ENCODE results near the gene ID2.
A peak's percentile ranks its signal among the peaks of the same experiment; 100 is the strongest.

ID2 gene

DNA sequence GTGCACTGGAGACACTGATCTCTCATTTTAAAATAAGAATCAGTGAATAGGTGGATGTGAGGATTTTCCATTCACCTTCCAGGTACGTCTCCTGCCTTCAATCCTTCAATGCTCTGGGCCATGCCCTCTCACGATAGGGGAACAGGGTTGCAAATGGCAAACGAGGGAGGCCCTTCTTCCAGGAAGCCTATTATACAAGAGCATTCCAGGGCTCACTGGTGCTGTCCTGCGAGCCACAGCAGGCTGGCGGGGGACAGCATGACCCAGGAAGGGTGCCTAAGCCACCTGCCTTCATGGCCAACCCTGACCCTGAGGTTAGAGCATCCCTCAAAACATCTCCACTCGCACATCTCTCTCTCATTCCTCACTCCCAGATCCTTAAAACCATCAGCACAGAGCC lies 20.6 kb upstream of the ID2 start:
- TF ChIP-seq Cebpa-rat (IDR thresholded peaks at IDR 0.05), result no peak
- H4K20me1 ChIP-seq, result no peaks in the 10 kb centered on the region
- H3K4me1 ChIP-seq, result peaks cover 28 to 72% (median 60%) of the 10 kb centered on the region in 10 experiments
- no peak overlapping the region for H3K4me2 ChIP-seq
- H3K4me3 ChIP-seq, result no peak overlapping the region
- H3K36me3 ChIP-seq, result no peaks in the 10 kb centered on the region
- H3K27me3 ChIP-seq, result peaks cover 0 to 6% (median 0%) of the 10 kb centered on the region in 11 experiments; a peak in 3 of 22 replicates
- no peak overlapping the region for H3K27ac ChIP-seq
- H3K9me3 ChIP-seq (replicated peaks in 1 of 11), result no peaks in the 10 kb centered on the region; a peak in 1 of 22 replicates
- H3K9ac ChIP-seq, result no peak overlapping the region

DNA sequence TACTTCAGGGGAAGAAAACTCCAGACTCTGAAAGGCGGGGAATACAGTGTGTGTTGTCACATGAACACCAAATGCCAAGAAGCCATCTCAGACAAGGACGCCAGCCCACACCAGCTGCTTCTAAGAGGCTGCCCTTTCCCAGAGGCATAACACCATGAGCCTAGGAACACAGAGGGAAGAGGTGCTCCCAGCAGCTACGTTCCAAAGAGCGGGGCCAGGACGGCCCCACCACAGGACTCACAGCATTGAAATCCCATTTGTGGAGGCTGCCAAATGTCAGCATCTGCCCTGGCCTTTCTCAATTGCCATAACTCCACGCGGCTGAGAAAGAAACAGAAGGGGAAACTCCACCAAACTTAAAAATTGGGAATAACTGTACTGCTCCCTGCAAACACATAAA lies 20.1 kb upstream of the ID2 start:
- no peak for TF ChIP-seq Cebpa-rat (IDR thresholded peaks at IDR 0.05)
- H3K4me3 ChIP-seq, result no peak overlapping the region
- peaks cover 0 to 6% (median 0%) of the 10 kb centered on the region in 11 experiments; a peak in 3 of 22 replicates for H3K27me3 ChIP-seq
- H4K20me1 ChIP-seq, result no peaks in the 10 kb centered on the region
- H3K9me3 ChIP-seq (replicated peaks in 1 of 11), result no peaks in the 10 kb centered on the region; a peak in 1 of 22 replicates
- H3K4me1 ChIP-seq, result peaks cover 28 to 67% (median 55%) of the 10 kb centered on the region in 10 experiments
- no peak overlapping the region for H3K9ac ChIP-seq
- H3K36me3 ChIP-seq, result no peaks in the 10 kb centered on the region
- no peak overlapping the region for H3K27ac ChIP-seq
- peak overlapping the region in 4 of 11 experiments; percentile 3 to 10 (median 4); a peak in 1 of 22 replicates for H3K4me2 ChIP-seq

DNA sequence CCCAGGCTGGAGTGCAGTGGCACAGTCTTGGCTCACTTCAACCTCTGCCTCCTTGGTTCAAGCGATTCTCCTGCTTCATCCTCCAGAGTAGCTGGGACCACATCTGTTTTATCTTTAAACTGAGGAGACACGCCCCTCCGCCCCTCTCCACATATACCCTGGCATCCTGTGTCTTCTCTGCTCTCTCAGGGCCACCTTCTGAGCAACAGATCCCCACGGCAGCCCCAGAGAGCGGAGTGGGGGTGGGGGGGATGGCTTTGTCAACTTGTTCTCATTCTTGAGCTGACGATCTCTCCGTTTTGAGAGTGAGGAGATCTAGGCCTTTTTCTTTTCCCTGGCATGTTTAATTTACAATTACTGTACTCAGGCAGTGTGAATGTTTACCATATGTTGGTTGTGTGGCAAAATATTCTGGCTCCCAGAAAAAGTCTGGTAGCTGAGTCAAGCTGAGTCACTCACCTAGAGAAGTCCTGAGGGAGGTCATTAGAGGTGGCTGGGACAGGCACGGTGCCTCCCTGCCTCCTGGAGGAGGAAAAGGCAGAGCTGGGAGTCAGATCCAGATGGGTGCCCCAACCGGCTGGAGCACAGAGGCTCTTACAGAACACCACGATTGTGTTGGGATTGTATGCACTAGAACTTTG lies 19.5 kb upstream of the ID2 start:
- Histone ChIP-seq H3K4me2 (peak overlapping the region in 5 of 11 experiments; percentile 3 to 18 (median 5); a peak in 3 of 22 replicates), H3K4me3 (no peak overlapping the region), H3K36me3 (no peaks in the 10 kb centered on the region), H3K27ac (no peak overlapping the region), H4K20me1 (no peaks in the 10 kb centered on the region), H3K9ac (no peak overlapping the region), H3K27me3 (peaks cover 0 to 6% (median 0%) of the 10 kb centered on the region in 11 experiments; a peak in 3 of 22 replicates), H3K9me3 (replicated peaks in 1 of 11) (peaks cover 0 to 4% (median 0%) of the 10 kb centered on the region in 11 experiments; a peak in 1 of 22 replicates), H3K4me1 (peaks cover 26 to 62% (median 50%) of the 10 kb centered on the region in 10 experiments)
- TF ChIP-seq Cebpa-rat (IDR thresholded peaks at IDR 0.05), result no peak

DNA sequence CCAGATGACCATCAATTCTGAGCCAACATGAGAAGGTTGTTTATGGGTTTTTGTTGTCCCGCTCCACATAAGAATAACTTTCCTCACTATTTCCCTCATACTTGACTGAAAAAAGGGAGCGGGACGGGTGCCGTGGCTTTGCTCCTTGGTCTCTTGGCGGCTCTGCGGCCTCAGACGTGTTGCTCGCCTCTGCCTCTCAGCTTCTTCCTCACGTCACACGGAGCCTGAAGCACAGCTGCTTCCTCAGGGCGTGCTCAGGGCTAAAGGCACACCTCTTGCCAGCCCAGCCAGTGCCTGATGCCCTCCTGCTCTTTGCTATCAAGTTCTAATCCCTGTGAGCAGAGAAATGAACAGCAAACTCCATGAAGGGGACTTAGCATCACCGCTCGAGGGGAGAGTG lies 17.9 kb upstream of the ID2 start:
- Histone ChIP-seq H3K27me3 (peaks cover 0 to 6% (median 0%) of the 10 kb centered on the region in 11 experiments; a peak in 3 of 22 replicates), H3K4me2 (peak overlapping the region; percentile 20 to 61 (median 52); a peak in 21 of 22 replicates), H4K20me1 (no peaks in the 10 kb centered on the region), H3K4me1 (peaks cover 9 to 46% (median 33%) of the 10 kb centered on the region in 10 experiments), H3K9ac (no peak overlapping the region), H3K9me3 (replicated peaks in 1 of 11) (peaks cover 0 to 6% (median 0%) of the 10 kb centered on the region in 11 experiments; a peak in 1 of 22 replicates), H3K4me3 (no peak overlapping the region), H3K27ac (no peak overlapping the region), H3K36me3 (no peaks in the 10 kb centered on the region)
- TF ChIP-seq Cebpa-rat (IDR thresholded peaks at IDR 0.05), result no peak

DNA sequence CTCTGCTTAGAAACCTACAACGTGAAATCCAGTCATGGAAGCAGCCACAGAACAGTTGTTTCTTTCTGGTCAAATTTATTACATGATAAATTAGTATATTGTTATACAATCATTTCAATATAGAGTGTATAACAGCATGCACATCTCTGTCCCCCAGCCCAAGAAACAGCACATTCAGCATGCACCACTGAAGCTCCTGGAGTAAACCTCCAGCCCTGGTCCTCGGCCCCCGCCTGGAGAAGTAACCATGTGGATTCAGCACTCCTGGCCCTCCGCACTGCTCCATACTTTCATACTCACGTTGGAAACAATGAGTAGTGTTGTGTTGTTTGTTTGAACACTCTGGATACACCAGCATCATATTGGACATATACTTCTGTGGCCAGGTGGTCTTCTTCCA lies 15.3 kb upstream of the ID2 start:
- Histone ChIP-seq H3K4me3 (no peak overlapping the region), H3K9me3 (replicated peaks in 1 of 11) (peaks cover 0 to 6% (median 0%) of the 10 kb centered on the region in 11 experiments; a peak in 1 of 22 replicates), H3K4me2 (no peak overlapping the region), H4K20me1 (no peaks in the 10 kb centered on the region), H3K27me3 (peaks cover 0 to 6% (median 0%) of the 10 kb centered on the region in 11 experiments; a peak in 3 of 22 replicates), H3K9ac (no peak overlapping the region), H3K27ac (no peak overlapping the region), H3K4me1 (peaks cover 0 to 31% (median 19%) of the 10 kb centered on the region in 10 experiments; a peak in 18 of 20 replicates), H3K36me3 (no peaks in the 10 kb centered on the region)
- no peak for TF ChIP-seq Cebpa-rat (IDR thresholded peaks at IDR 0.05)

DNA sequence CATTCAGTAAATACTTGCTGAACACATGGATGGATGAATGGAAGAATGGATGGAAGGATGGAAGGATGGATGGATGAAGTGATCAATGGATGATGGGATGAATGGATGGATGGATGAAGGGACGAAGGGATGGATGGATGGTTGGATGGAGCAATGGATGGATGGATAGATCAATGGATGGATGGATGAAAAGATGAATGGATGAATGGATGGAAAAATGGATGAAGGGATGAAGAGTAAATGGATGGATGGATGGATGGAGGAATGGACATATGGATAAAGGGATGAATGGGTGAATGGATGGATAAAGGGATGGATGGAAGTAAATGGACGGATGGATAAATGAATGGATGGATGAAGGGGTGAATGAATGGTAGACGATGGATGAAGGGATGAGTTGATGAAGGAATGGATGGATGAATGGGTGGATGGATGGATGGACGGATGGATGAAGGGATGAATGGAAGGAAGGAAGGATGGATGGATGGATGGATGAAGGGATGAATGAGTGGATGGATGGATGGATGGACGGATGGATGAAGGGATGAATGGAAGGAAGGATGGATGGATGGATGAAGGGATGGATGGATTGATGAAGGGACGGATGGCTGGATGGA lies 13.9 kb upstream of the ID2 start:
- H4K20me1 ChIP-seq, result no peaks in the 10 kb centered on the region
- peaks cover 0 to 6% (median 0%) of the 10 kb centered on the region in 11 experiments; a peak in 3 of 22 replicates for H3K27me3 ChIP-seq
- H3K4me1 ChIP-seq, result peaks cover 0 to 22% (median 16%) of the 10 kb centered on the region in 10 experiments; a peak in 18 of 20 replicates
- H3K4me3 ChIP-seq, result no peak overlapping the region
- no peak overlapping the region for H3K9ac ChIP-seq
- no peak for TF ChIP-seq Cebpa-rat (IDR thresholded peaks at IDR 0.05)
- H3K9me3 ChIP-seq (replicated peaks in 1 of 11), result peaks cover 0 to 7% (median 1%) of the 10 kb centered on the region in 11 experiments; a peak in 10 of 22 replicates
- H3K27ac ChIP-seq, result no peak overlapping the region
- no peaks in the 10 kb centered on the region for H3K36me3 ChIP-seq
- H3K4me2 ChIP-seq, result no peak overlapping the region

DNA sequence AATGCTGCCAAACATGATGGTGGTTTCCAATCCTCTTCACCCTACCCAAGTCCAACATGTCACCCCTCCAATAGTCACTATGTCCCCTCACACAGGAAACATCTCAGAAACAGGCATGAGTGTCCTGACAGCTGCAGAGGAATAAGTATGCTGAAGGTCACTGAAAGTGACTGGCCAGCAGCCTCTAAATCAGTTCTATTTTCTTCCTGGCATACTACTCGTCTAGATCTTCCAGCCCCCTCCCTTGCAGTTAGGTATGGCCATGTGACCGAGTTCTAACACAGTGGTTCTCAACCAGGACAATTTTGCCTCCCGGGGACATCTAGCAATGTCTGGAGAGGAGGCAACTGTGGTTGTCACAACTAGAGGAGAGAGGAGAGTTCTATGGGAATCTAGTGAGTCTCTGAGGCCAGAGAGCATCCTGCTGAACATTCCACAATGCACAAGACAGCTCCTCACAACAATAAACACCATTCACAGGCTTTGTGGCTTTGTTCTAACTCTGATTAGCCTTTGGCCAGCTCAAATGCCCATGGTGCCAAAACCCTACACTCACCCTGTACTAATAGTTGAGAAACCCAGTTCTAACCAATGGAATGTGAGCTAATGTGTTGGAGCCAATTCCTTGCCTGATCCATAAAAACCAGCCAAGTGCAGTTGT lies 12.6 kb upstream of the ID2 start:
- no peak for TF ChIP-seq Cebpa-rat (IDR thresholded peaks at IDR 0.05)
- H3K4me2 ChIP-seq, result no peak overlapping the region

DNA sequence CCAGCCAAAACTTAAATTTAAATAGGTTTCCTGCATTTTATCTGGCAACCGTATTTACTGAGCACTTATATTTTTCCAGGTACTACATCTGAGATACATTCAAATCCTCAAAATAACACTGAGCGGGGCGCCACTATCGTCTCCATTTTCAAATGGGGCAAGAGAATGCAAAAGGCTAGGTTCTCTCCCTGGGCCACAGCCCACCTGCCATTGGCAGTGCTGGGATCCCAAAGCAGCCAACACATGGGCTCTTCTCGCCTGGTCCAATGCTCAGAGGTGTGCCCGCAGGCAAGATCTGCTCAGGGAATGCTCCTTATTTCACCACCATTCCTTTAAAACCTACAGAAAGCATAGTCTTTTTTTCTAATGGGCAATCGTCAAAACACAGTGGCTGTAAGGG lies 11.3 kb upstream of the ID2 start:
- H3K9ac ChIP-seq, result no peak overlapping the region
- peaks cover 24 to 32% (median 27%) of the 10 kb centered on the region in 11 experiments for H3K9me3 ChIP-seq (replicated peaks in 1 of 11)
- H3K4me1 ChIP-seq, result no peaks in the 10 kb centered on the region
- 0 out of 22 replicates have a peak, but pooled peaks cover 0 to 1% (median 0%) of the 10 kb centered on the region in 11 experiments for H3K36me3 ChIP-seq
- H3K4me2 ChIP-seq, result no peak overlapping the region
- H4K20me1 ChIP-seq, result no peaks in the 10 kb centered on the region
- TF ChIP-seq Cebpa-rat (IDR thresholded peaks at IDR 0.05), result no peak
- no peak overlapping the region for H3K27ac ChIP-seq
- no peak overlapping the region for H3K4me3 ChIP-seq
- peaks cover 6 to 22% (median 16%) of the 10 kb centered on the region in 11 experiments for H3K27me3 ChIP-seq

More for the DNA sequence above, 12.6 kb upstream of the ID2 start:
- H3K4me3 ChIP-seq, result no peak overlapping the region
- no peak overlapping the region for H3K9ac ChIP-seq
- H3K4me1 ChIP-seq, result peaks cover 0 to 10% (median 7%) of the 10 kb centered on the region in 10 experiments; a peak in 17 of 20 replicates
- H3K36me3 ChIP-seq, result no peaks in the 10 kb centered on the region
- peaks cover 11 to 19% (median 14%) of the 10 kb centered on the region in 11 experiments for H3K9me3 ChIP-seq (replicated peaks in 1 of 11)
- no peaks in the 10 kb centered on the region for H4K20me1 ChIP-seq
- H3K27me3 ChIP-seq, result peaks cover 0 to 9% (median 3%) of the 10 kb centered on the region in 11 experiments; a peak in 10 of 22 replicates
- H3K27ac ChIP-seq, result no peak overlapping the region

DNA sequence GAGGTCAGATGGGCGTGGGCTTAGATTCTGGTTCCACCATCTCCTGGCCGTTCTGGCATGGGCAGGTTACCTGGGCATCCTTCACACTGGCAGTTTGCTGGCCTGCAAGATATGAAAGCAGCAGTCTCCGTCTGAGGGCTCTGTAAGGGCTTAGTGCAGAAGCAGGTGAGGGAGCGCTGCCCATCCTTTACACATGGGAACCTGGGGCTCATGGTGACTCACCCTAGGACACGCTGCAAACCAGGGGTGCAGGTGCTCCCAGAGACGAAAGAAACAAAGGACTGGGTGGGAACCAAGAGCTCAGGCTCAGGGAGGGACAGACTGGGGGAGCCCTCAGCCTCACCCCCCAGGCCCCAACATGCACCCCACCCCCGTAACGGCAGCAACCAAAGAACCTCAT lies 10.7 kb upstream of the ID2 start:
- H3K27me3 ChIP-seq, result peaks cover 12 to 28% (median 22%) of the 10 kb centered on the region in 11 experiments
- peaks cover 30 to 38% (median 33%) of the 10 kb centered on the region in 11 experiments for H3K9me3 ChIP-seq (replicated peaks in 1 of 11)
- H3K36me3 ChIP-seq, result peaks cover 0 to 7% (median 0%) of the 10 kb centered on the region in 11 experiments; a peak in 1 of 22 replicates
- TF ChIP-seq Cebpa-rat (IDR thresholded peaks at IDR 0.05), result no peak
- H3K4me2 ChIP-seq, result no peak overlapping the region
- no peaks in the 10 kb centered on the region; a peak in 1 of 20 replicates for H3K4me1 ChIP-seq
- no peak overlapping the region for H3K4me3 ChIP-seq
- H3K9ac ChIP-seq, result no peak overlapping the region
- H3K27ac ChIP-seq, result no peak overlapping the region
- H4K20me1 ChIP-seq, result no peaks in the 10 kb centered on the region

Data from BLaER1 treated with 17β-estradiol and CSF1 and Interleukin-3, amounts not matched to agents 10 nM and 100 nM (cell line).